ENCODE measurements around the gene PHF21A.

PHF21A gene

DNA sequence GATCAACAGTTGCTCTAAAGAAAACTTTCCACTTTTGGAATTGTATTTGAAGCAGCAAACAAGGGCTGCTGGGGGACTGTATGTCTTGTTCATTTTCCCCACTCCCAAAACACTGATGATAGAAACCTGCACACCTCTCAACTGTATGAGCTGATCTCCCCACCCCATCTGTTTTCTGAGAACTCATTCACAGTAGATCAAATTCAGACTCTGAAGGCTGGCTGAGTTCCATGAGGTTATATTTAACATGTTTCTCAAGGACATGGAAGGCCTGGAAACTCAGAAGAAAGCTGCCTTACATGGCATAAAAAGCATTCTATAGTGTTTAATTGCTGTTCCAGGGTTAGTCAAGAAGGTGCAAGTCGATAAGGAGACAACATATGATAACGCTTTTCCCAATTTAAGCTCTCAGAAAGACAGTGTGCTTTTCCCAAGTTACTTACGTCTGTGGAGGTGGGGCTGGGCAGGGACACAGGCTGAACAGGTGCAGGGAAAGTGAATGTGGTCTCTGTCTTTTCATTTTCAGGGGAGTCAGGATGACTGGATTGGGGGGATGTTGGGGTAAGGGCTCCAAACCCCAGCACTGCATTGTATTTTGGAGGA lies 175.8 kb downstream of the PHF21A start:
- H3K9me3 ChIP-seq (ENCODE audit: insufficient read depth, low read length): no peaks in the 10 kb centered on the region
- TF ChIP-seq EZH2phosphoT487 (conservative IDR thresholded peaks at IDR 0.05; ENCODE audit: low read length): no peak
- TF ChIP-seq, protein P1, sequence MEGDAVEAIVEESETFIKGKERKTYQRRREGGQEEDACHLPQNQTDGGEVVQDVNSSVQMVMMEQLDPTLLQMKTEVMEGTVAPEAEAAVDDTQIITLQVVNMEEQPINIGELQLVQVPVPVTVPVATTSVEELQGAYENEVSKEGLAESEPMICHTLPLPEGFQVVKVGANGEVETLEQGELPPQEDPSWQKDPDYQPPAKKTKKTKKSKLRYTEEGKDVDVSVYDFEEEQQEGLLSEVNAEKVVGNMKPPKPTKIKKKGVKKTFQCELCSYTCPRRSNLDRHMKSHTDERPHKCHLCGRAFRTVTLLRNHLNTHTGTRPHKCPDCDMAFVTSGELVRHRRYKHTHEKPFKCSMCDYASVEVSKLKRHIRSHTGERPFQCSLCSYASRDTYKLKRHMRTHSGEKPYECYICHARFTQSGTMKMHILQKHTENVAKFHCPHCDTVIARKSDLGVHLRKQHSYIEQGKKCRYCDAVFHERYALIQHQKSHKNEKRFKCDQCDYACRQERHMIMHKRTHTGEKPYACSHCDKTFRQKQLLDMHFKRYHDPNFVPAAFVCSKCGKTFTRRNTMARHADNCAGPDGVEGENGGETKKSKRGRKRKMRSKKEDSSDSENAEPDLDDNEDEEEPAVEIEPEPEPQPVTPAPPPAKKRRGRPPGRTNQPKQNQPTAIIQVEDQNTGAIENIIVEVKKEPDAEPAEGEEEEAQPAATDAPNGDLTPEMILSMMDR (IDR thresholded peaks at IDR 0.05; ENCODE audit: insufficient read depth, low read length, poor library complexity, severe bottlenecking): no peak
- H3K36me3 ChIP-seq (ENCODE audit: low read length): no peaks in the 10 kb centered on the region
- H3K9me2 ChIP-seq (replicated peaks; ENCODE audit: insufficient read depth, low read length): no peaks in the 10 kb centered on the region
- no peaks in the 10 kb centered on the region for H3K79me2 ChIP-seq (ENCODE audit: insufficient read depth, low read length)
- peaks cover 3% of the 10 kb centered on the region; the same call in 1 of the 2 replicates for H3F3A ChIP-seq (ENCODE audit: insufficient read depth)
- no peak overlapping the region for H2AFZ ChIP-seq (ENCODE audit: low read depth, low read length, severe bottlenecking)
- no peak overlapping the region for H3K4me3 ChIP-seq (ENCODE audit: insufficient read depth, low read length, poor library complexity, severe bottlenecking)
- H3K27me3 ChIP-seq (ENCODE audit: low read length): no peaks in the 10 kb centered on the region
- no peaks in the 10 kb centered on the region for H4K20me1 ChIP-seq (ENCODE audit: low read depth, low read length)
- H3K9ac ChIP-seq (ENCODE audit: low read length): no peak overlapping the region
- no peak overlapping the region for H3K4me2 ChIP-seq (ENCODE audit: low read depth, low read length, poor library complexity, severe bottlenecking)
- no peak overlapping the region for H3K27ac ChIP-seq (ENCODE audit: low read depth, low read length)

DNA sequence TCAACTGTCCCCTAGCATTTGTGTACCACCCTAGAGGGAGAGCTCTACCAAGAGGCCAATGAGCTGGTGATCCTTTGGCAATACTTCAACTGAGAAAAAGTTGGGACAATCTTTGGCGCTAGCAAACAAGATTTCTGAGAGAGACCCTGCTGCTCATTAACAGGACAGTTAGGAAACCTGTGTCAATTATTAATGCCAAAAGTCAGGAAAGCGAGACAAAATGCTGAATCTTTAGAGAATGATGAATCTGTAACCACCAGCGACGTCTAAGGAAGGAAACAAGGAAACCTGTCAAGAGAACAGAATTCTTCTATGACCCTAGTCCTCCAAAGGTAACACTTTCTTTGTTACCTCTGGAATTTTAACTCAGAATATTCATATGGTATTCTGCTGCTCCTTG lies 178.9 kb downstream of the PHF21A start:
- Histone ChIP-seq H3F3A (ENCODE audit: insufficient read depth) (peaks cover 13% of the 10 kb centered on the region), H3K9me2 (replicated peaks; ENCODE audit: insufficient read depth, low read length) (no peaks in the 10 kb centered on the region), H3K27ac (ENCODE audit: low read depth, low read length) (no peak overlapping the region), H4K20me1 (ENCODE audit: low read depth, low read length) (no peaks in the 10 kb centered on the region), H2AFZ (ENCODE audit: low read depth, low read length, severe bottlenecking) (no peak overlapping the region), H3K36me3 (ENCODE audit: low read length) (no peaks in the 10 kb centered on the region), H3K9me3 (ENCODE audit: insufficient read depth, low read length) (no peaks in the 10 kb centered on the region), H3K9ac (ENCODE audit: low read length) (no peak overlapping the region), H3K4me2 (ENCODE audit: low read depth, low read length, poor library complexity, severe bottlenecking) (no peak overlapping the region), H3K79me2 (ENCODE audit: insufficient read depth, low read length) (no peaks in the 10 kb centered on the region), H3K4me3 (ENCODE audit: insufficient read depth, low read length, poor library complexity, severe bottlenecking) (no peak overlapping the region), H3K27me3 (ENCODE audit: low read length) (no peaks in the 10 kb centered on the region)
- TF ChIP-seq, protein P1 (IDR thresholded peaks at IDR 0.05; ENCODE audit: insufficient read depth, low read length, poor library complexity, severe bottlenecking): no peak
- TF ChIP-seq EZH2phosphoT487 (conservative IDR thresholded peaks at IDR 0.05; ENCODE audit: low read length): no peak

DNA sequence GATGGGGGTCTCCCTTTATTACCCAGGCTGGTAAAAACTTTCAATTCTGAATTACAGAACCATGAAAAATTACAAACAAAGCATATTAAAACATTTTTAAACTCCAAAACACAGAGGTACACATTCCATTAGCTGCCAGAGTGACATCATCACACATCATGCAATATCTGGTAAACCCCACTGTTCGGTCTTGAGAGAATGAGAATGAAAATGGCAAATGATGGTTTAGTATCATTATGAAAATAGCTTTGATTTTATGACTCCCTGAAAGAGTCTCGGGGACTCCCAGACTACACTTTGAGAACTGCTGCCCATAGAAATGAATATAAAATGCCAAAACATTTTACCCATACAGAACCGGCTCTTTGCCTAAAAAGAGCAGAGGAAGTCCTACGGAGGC lies 180.0 kb downstream of the PHF21A start:
- Histone ChIP-seq H3K36me3 (ENCODE audit: low read length) (no peaks in the 10 kb centered on the region), H3K9ac (ENCODE audit: low read length) (no peak overlapping the region), H2AFZ (ENCODE audit: low read depth, low read length, severe bottlenecking) (no peak overlapping the region), H3K27me3 (ENCODE audit: low read length) (no peaks in the 10 kb centered on the region), H3K4me2 (ENCODE audit: low read depth, low read length, poor library complexity, severe bottlenecking) (no peak overlapping the region), H3K27ac (ENCODE audit: low read depth, low read length) (no peak overlapping the region), H3K9me2 (replicated peaks; ENCODE audit: insufficient read depth, low read length) (no peaks in the 10 kb centered on the region), H3K4me3 (ENCODE audit: insufficient read depth, low read length, poor library complexity, severe bottlenecking) (no peak overlapping the region), H3K9me3 (ENCODE audit: insufficient read depth, low read length) (no peaks in the 10 kb centered on the region), H4K20me1 (ENCODE audit: low read depth, low read length) (no peaks in the 10 kb centered on the region), H3F3A (ENCODE audit: insufficient read depth) (peaks cover 15% of the 10 kb centered on the region), H3K79me2 (ENCODE audit: insufficient read depth, low read length) (no peaks in the 10 kb centered on the region)
- TF ChIP-seq, protein P1 (IDR thresholded peaks at IDR 0.05; ENCODE audit: insufficient read depth, low read length, poor library complexity, severe bottlenecking): no peak
- TF ChIP-seq EZH2phosphoT487 (conservative IDR thresholded peaks at IDR 0.05; ENCODE audit: low read length): no peak
